ENCODE results near the gene PDE10A. TPM values are rescaled to one million over a fixed set of nuclear protein-coding genes. Genes with fewer than 3 reads are reported as not detected.

The PDE10A gene
- total RNA-seq, 1 experiment from 2014 or later, result 0.31 TPM

DNA sequence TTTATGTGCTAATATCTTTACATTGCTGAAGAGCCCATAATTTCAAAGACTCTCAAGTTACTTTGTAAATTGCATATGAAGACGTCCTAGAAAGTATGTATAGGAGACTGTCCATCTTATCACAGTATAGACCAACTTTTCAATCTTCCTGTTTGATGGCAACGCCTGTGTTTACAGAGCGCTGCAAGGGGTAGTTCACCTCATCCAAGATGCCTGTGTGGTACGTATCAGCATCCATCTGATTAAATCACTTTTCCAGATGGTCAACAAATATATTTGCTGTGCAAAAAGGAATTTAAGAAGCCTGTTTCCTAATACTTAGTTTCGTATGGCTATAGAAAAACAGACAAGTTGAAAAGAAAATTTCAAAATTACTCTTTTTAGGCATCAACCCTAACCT lies 17.9 kb upstream of the PDE10A start:
- no CpG with 5 or more reads among the region's 5 CpGs for WGBS (ENCODE audit: extremely low coverage, insufficient read length, low lambda C conversion rate)
- no peaks in the 10 kb centered on the region for H3K79me2 ChIP-seq (ENCODE audit: insufficient read depth, low read length)
- no peak overlapping the region for H3K4me3 Mint-ChIP-seq
- H3K23me2 ChIP-seq (ENCODE audit: insufficient read length, low read depth, low read length, poor library complexity, severe bottlenecking), result no peaks in the 10 kb centered on the region
- no peak overlapping the region for H3K4ac ChIP-seq (ENCODE audit: low read depth, low read length)
- no peak overlapping the region for H3K56ac ChIP-seq (ENCODE audit: insufficient read length, low read depth, low read length)
- no peak overlapping the region for H2BK120ac ChIP-seq (ENCODE audit: low read depth, low read length, poor library complexity, severe bottlenecking)
- H3K14ac ChIP-seq (ENCODE audit: insufficient read depth, low read length), result no peak overlapping the region
- no peak overlapping the region for H4K8ac ChIP-seq (replicated peaks; ENCODE audit: insufficient read length, low read depth, low read length)
- H3K27ac ChIP-seq (ENCODE audit: insufficient read length, low read depth, low read length), result no peak overlapping the region
- H2BK15ac ChIP-seq (ENCODE audit: low read depth, low read length), result no peak overlapping the region
- H3K9ac ChIP-seq (ENCODE audit: extremely low read depth, insufficient read length, low read length), result no peak overlapping the region
- no peak overlapping the region for H2BK5ac ChIP-seq (ENCODE audit: insufficient read length, low read length)
- H4K5ac ChIP-seq (ENCODE audit: insufficient read length, low read depth, low read length), result no peak overlapping the region
- H3K23ac ChIP-seq (ENCODE audit: insufficient read length, low read depth, low read length), result no peak overlapping the region
- peaks cover 6% of the 10 kb centered on the region for H3K27me3 Mint-ChIP-seq (ENCODE audit: low read depth)
- H3K27me3 ChIP-seq (ENCODE audit: insufficient read depth, low read length), result no peaks in the 10 kb centered on the region
- H2AK5ac ChIP-seq (ENCODE audit: insufficient read length, low read length), result no peak overlapping the region
- no peak overlapping the region for H3K4me2 ChIP-seq (ENCODE audit: insufficient read depth, insufficient read length, low read length)
- H3K79me1 ChIP-seq (ENCODE audit: insufficient read depth, low read depth, low read length, poor library complexity, severe bottlenecking), result no peaks in the 10 kb centered on the region
- DNase-seq, result no peak
- TF ChIP-seq, protein P1, sequence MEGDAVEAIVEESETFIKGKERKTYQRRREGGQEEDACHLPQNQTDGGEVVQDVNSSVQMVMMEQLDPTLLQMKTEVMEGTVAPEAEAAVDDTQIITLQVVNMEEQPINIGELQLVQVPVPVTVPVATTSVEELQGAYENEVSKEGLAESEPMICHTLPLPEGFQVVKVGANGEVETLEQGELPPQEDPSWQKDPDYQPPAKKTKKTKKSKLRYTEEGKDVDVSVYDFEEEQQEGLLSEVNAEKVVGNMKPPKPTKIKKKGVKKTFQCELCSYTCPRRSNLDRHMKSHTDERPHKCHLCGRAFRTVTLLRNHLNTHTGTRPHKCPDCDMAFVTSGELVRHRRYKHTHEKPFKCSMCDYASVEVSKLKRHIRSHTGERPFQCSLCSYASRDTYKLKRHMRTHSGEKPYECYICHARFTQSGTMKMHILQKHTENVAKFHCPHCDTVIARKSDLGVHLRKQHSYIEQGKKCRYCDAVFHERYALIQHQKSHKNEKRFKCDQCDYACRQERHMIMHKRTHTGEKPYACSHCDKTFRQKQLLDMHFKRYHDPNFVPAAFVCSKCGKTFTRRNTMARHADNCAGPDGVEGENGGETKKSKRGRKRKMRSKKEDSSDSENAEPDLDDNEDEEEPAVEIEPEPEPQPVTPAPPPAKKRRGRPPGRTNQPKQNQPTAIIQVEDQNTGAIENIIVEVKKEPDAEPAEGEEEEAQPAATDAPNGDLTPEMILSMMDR (conservative IDR thresholded peaks at IDR 0.05), result no peak
- no peak overlapping the region for H4K91ac ChIP-seq (ENCODE audit: insufficient read length, low read depth, low read length)
- H2AFZ ChIP-seq (ENCODE audit: low read length), result no peak overlapping the region
- no peaks in the 10 kb centered on the region for H3K4me1 ChIP-seq (ENCODE audit: insufficient read depth, low read length)
- no peak overlapping the region for H3T11ph ChIP-seq (ENCODE audit: low read length)
- no peaks in the 10 kb centered on the region for H3K9me3 ChIP-seq (ENCODE audit: control insufficient read depth, low read depth, low read length)
- H3K4me1 Mint-ChIP-seq, result peaks cover 4 to 5% of the 10 kb centered on the region in 2 experiments; a peak in 1 of 4 replicates
- no peak overlapping the region for H2BK12ac ChIP-seq (ENCODE audit: insufficient read length, low read depth, low read length)
- H3K27ac Mint-ChIP-seq, result no peak overlapping the region
- H4K20me1 ChIP-seq (ENCODE audit: control insufficient read depth, insufficient read depth, insufficient read length), result no peaks in the 10 kb centered on the region
- peaks cover 0 to 1% of the 10 kb centered on the region in 2 experiments; a peak in 2 of 5 replicates for H3K9me3 Mint-ChIP-seq
- H3K36me3 Mint-ChIP-seq (ENCODE audit: insufficient read depth in 1 of 3, low read depth in 3 of 3), result no peaks in the 10 kb centered on the region; a peak in 1 of 7 replicates
- H3K18ac ChIP-seq (ENCODE audit: insufficient read length, low read depth, low read length), result no peak overlapping the region
- H2BK20ac ChIP-seq (ENCODE audit: low read depth, low read length, poor library complexity, severe bottlenecking), result no peak overlapping the region

Measured in H9 (cell line).